Activated CD4-positive, alpha-beta T cell treated with anti-CD3 and anti-CD28 coated beads for 4 hours (primary cell): Measurements from ENCODE around the gene MRPL48.
"Not testable (repeated sequence)": the region's sequence is repeated elsewhere in the genome, so short reads cannot be mapped to it uniquely, and the experiment has no call there.

Experiments
- DNase-seq, 2 donors: peaks; one replicate each; pipeline ENCODE4 v3.0.0-alpha.2; 2020

MRPL48 gene

DNA sequence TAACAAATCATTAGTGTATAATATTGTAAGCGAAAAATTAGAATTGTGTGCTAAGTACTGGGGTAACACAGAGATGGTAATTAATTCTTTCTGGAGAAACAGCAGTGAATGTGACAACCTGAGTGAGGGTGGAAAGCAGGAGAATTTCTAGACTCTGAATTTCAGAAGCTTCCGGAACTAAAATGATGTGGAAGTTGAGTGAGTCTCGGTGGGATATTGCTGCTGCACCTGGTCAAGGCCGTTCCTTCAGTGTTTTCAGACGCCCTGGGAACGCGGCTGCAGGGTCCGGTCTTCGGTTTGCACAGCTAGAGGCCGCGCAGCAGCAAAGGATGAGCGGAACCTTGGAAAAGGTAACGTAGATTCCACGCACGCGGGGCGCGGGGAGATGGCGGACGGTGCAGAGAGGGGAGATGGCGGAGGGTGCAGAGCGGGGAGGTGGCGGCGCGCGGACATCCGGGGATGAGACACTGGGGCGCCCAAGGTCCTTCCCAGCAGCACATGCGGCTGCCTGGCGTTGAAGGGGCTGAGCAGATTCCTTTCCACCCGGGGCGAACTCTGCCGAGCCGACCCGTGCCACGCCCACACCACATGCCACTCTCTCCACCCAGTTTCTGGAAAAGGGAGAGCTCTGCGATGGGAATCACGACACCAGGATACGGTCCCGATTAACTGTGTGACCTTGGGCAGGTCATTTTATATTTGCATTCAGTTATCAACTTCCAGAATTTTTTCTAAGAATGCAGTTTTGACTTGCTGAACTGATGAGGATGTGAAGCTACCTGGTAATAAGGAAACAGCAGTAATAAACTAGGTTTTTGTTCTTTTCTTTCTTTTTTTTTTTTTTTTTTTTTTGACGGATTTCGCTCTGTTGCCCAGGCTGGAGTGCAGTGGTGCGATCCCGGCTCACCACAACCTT is at the start of gene MRPL48:
Gene MRPL48, plus strand, starts transcription at position 232 of the 916 bp plus-strand sequence. Its CDS starts 98 bp downstream, at position 330.
- DNase-seq = peak; percentile 83 to 87

DNA sequence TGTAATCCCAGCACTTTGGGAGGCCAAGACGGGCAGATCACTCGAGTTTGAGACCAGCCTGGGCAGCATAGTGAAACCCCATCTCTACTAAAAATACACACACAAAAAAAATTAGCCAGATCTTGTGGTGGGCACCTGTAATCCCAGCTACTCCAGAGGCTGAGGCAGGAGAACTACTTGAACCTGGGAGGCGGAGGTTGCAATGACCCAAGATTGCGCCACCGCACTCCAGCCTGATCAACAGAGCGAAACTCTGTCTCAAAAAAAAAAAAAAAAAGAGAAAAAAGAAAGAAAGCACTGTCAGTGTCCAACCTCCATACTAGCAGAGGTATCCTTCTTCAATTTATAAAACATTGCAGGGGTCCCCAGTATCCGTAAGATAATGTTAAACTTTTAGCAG is 44.6 kb upstream of the MRPL48 start:
- no peak for DNase-seq

DNA sequence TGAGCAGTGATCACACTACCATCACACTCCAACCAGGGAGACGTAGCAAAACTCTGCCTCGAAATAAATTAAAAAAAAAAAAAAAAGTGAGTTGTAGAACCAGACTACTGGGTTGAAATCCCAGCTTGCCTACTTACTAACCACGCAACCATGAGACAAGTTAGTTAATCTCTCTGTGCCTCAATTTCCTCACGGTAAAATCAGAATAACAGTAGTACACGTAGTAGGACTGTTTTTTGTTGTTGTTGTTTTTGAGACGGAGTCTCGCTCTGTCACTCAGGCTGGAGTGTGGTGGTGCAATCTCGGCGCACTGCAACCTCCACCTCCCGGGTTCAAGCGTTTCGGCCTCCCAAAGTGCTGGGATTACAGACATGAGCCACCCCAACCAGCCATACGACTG is 41.0 kb upstream of the MRPL48 start:
- DNase-seq = no peak

DNA sequence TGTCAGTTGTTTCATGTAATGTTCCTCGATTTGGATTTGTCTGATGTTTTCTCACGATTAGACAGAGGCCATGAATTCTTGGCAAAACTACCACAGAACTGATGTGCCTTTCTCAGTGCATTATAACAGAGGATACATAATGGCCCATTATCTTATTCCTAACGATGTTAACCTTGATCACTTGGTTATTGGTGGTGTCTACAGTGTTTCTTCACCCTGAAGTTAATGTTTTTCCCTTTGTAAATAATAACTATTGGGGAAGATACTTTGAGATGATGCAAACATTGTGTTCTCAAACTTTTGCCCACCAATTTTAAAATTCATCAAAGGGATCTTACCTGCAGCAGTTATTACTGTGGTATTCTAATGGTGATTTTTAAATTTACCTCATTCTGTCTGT is 39.9 kb upstream of the MRPL48 start:
- DNase-seq = no peak

DNA sequence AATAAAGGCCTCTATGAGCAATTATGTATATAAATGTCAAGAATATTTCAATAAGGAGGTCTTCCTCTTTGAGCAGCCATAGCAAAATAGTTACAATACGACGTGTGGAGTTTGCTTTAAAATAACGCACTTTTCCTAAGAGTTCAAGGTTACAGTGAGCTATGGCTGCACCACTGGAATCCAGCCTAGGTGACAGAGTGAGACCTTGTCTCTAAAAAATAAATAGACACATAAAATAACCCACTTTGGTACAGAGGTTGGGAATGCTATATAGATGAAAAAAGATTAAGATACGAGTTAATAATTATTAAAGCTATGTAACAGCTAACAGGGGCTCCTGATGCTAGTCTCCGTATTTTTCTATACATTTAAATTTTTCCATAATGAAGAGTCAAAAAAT is 39.4 kb upstream of the MRPL48 start:
- no peak for DNase-seq

DNA sequence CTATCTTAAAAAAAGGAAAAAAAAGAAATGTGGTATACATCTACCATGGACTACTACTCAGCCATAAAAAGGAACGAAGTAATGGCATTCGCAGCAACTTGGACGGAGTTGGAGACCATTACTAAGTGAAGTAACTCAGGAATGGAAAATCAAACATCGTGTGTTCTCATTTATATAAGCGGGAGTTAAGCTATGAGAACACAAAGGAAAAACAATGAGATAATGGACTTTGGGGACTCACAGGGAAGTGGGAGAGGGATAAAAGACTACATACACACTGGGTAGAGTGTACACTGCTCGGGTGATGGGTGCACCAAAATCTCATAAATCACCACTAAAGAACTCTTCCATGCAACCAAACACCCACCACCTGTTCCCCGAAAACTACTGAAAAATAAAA is 38.6 kb upstream of the MRPL48 start:
- DNase-seq = no peak

DNA sequence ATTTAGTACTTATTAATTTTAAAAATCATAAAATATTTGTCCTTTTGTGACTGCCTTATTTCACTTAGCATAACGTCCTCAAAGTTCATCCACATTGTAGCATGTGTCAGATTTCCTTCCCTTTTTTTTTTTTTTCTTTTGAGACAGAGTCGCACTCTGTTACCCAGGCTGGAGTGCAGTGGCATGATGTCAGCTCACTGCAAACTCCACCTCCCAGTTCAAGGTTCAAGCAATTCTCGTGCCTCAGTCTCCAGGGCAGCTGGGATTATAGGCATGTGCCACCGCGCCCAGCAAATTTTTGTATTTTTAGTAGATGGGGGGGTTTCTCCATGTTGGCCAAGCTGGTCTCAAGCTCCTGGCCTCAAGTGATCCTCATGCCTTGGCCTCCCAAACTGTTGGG is 37.4 kb upstream of the MRPL48 start:
- DNase-seq = no peak

DNA sequence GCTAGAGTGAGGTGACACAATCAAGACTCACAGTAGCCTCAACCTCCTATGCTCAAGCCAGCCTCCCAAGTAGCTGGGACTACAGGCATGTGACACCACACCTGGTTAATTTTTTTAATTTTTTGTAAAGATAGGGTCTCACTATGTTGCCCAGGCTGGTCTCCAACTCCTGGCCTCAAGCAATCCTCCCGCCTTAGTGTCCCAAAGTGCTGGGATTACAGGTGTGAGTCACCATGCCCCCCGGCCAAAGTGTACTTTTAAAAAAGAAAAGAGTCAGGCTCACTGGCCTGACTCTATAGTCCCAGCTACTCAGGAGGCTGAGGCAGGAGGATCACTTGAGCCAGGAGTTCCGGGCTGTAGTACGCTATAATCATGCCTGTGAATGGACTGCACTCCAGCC is 36.8 kb upstream of the MRPL48 start:
- DNase-seq = not testable (repeated sequence)

DNA sequence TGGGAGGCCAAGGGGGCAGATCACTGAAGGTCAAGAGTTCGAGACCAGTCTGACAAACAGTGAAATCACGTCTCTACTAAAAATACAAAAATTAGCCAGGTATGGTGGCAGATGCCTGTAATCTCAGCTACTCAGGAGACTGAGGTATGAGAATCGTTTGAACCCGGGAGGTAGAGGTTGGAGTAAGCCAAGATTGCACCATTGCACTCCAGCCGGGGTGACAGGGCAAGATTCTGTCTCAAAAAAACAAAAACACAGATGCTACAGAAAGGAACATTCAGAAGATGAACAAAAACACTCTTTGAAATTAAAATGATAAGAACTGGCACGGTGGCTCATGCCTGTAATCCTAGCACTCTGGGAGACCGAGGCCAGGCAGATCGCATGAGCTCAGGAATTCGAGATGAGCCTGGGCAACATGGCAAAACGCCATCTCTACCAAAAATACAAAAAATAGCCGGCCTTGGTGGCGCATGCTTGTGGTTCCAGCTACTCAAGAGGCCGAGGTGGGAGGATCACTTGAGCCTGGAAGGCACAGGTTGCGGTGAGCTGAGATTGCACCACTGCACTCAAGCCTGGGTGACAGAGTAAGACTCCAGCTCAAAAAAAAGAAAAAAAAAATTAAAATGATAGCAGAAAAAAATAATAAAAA is 35.3 kb upstream of the MRPL48 start:
- DNase-seq = no peak

DNA sequence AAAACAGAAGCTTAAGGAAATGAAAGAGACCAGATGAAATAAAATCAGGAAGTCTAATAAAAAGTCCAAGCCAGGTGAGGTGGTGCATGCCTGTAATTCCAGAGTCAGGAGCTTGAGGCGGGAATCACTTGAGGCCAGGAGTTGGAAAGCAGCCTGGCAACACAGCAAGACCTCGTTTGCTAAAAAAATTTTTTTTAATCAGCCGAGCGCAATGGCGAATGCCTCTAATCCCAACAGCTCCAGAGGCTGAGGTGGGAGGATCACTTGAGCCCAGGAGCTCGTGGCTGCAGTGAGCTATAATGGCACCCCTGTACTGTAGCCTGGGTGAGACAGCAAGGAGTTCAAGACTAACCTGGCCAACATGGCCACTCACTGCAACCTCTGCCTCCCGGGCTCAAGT is 34.8 kb upstream of the MRPL48 start:
- no peak for DNase-seq

DNA sequence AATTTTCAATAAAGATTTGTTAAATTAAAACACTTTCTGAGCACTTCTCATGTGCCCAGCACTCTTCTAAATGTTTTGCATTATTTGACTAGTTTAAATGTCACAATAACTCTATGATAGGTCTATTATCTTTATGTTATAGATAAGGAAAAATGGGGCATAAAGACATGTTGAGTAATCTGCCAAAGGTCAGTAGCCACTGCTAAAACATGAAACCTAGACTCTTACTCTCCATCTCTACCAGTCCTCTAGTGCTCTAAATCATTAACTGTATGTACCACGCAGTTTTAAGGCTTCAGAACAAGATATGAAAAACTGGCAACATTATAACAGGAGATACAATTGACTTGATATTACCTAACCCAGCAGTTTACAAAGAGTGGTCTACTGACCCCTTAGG is 33.7 kb upstream of the MRPL48 start:
- DNase-seq = no peak

DNA sequence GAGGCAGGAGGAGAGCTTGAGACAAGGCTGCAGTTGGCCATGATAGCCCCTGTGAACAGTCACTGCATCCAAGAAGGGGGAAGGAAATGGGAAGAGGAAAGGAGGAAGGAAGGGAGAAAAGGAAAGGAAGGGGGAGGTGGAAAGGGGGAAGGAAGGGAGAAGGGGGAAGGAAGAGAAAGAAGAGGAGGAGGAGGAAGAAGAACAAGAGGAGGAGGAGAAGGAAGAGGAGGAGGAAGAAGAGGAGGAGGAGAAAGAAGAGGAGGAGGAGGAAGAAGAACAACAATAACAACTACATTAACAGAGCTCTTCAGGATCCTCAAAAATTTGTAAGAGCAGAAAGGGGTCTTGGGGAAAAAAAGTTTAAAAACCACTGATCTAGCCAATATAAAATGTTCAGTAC is 32.0 kb upstream of the MRPL48 start:
- no peak for DNase-seq

DNA sequence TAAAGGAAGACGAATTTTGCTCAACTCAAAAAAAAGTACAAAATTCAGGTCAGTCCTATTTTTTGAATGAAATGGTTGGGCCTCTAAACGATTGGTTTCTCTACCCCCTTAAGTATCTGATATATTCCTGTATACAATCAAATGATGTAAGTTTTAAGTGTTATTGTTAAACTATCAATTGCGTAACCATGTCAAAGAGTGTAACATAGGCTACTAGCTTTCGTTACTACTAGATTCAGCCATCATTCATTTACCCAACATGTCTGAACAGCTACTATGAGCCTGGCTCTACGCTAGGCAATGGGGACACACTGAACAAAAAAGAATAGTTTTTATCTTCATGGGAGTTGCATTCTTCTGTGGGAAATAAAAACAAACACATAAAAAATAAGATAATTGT is 30.1 kb upstream of the MRPL48 start:
- no peak for DNase-seq

DNA sequence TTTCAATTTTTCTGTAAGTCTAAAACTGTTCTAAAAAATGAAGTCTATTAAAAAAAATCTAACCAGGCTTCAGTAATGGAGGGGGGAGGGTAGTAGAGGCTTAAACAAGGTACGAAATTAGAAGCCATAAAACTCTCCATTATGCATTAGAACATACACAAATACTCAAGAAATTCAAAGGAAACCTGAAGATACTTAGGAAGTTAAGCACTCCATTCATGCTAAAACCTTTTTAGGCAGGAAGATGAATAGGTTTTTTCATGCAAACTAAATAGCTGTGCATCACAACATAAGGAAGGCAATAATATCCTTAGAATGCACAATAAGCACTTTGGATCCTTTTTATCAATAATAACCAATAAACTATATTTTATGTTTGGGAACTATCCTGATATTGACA is 29.2 kb upstream of the MRPL48 start:
- no peak for DNase-seq

DNA sequence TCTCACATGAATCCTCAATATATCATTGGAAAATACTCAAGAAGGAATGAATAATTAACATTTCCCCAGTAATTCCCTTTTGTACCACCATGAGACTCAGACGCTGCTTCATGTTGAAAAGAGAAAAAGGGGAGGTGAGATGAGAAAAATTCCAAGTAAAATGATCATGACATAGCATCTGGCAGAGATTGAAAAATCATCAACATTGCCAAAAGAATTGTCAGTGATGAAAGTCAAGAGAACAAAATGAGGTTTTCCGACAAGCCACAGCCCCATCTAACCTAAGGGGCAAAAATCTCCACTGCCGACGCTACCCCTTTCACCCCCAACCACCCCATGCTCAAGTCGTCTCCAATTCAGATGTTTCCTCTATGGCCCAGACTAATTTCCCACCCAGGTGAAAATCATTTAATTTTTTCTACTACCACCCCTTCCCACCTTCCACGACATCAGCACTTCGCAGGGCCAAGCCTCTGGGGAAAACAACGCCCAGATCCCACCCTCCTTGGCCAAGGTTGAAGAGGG is 28.0 kb upstream of the MRPL48 start:
- DNase-seq = no peak

DNA sequence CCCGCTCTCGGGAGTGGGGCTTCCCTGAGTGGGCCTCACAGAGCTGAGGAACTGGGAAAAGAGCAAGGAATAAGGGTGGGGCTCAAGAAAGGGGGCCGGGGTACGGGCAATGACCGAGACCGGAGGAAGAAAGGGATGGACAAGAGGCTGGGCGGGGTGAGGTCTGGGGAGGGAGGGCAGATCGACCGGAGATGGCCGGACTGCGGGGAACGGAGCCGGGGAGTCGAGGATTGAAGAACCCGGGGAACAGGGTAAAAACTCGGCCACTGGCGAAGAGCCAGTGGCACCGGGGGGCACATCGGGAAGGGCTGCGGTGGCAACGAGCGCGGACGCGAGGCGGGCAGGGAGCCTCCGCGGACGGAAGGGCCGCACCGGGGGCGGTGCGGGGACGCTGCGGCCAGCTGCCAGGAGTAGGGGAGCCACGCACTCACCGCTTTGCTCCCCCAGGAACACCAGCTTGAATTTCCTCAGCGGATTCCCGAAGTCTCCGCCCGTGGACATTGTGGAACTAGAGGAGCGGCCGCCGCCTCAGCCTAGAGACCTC is 27.5 kb upstream of the MRPL48 start:
- peak; percentile 3 to 5 for DNase-seq

DNA sequence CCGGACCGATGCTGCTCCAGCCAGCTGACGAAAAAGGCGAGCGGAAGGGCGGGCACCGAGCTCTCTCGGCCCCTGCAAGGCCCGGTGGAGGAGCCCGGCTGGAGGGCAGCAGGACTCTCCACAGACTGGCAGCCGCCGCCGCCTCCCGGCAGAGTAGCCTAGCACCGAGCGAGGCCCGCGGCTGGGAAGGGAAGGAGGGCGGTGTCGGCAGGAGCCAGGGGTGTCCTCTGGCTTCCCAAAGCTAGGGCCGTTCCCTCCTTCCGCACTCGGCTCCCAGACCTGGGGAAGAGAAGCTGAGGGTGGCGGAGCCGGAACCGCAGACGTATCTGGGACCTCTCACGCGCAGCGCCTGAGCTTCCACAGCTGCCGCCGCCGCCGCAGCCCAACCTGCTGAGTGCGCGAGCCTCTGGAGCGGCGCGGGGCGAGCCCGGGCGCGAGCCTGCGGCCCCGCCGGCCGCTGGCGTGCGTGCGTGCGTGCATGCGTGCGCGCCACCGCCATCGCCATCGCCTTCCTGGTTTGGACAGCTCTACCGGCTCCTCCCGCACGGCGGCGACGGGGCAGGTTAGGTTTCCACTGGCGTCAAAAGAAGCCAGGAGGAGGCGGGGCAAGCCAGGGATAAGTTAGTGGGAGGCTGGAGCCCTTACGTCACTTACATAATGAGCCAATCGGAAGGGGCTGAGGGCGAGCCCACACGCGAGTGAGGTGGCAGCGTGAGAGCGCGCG is 26.8 kb upstream of the MRPL48 start, which contains the start of gene RAB6A:
Gene RAB6A, minus strand, starts transcription at position 396 of the 724 bp plus-strand sequence. CDS start 439 bp downstream, outside the sequence.
- peak; percentile 99 to 100 for DNase-seq

DNA sequence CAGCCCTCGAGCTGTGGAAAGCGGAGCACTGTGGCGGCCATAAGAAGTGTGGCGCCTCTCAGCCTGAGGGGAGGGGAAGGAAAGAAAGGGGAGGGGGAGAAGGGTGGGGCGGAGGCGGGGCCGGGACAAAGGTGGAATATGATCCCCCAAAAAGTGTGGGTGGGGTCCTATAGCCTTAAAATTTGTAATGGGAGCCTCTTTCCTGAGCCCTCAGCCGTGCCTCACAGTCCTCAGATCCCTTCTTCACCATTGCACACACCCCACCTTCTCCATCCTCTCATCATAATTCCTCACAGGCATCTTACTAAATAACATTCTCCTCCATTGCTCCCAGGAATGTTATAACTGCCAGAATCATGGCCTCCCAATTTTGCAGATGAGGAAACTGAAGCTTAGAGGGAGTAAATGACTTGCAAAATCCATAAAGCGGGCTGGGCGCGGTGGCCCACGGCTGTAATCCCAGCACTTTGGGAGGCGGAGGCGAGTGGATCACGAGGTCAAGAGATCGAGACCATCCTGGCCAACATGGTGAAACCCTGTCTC is 26.2 kb upstream of the MRPL48 start:
- DNase-seq = no peak

DNA sequence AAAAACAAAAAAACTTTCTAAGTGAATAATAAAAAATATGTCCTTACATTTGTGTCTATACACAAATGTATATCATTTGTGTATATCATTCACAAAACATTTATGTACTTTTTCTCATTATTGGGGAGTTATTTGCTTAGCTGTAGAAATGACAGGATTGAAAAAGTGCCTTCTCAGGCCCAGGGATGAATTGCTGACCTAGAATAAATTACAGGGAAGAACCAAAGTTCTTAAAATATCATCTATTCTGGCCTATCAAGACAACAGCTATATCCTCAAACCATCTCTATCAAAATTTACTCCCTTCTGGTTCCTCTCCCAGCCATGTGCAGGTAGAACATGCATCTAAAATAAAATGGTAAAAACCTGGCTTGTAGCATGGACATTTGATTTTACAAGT is 24.9 kb upstream of the MRPL48 start:
- DNase-seq = no peak

DNA sequence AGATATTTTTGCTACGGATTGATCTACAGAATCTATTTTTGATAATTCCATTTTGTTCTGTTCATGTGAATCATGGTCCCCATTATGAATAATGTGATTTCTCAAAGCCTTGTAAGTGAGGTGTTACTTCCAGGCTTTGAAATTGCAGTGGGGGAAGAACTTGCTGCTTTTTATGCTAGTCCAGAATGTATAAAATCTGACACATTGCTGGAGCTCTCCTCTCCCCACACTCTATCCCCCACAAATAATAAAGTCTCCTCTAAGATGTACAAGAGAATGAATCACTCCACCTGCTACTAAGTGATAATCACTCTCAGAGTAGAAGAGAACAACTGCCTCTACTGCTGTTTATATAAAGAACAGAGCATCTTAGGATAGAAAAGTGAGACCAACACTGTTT is 20.9 kb upstream of the MRPL48 start:
- no peak for DNase-seq

DNA sequence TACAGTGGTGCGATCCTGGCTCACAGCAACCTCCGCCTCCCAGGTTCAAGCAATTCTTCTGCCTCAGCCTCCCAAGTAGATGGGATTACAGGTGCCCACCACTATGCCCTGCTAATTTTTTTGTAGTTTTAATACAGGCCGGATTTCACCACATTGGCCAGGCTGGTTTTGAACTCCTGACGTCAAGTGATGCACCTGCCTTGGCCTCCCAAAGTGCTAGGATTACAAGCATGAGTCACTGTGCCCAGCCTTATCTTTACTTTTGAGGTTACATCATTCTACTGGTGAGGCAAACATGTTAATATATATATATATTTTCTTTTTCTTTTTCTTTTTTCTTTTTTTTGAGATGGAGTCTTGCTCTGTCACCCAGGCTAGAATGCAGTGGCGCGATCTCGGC is 16.9 kb upstream of the MRPL48 start:
- DNase-seq = not testable (repeated sequence)

DNA sequence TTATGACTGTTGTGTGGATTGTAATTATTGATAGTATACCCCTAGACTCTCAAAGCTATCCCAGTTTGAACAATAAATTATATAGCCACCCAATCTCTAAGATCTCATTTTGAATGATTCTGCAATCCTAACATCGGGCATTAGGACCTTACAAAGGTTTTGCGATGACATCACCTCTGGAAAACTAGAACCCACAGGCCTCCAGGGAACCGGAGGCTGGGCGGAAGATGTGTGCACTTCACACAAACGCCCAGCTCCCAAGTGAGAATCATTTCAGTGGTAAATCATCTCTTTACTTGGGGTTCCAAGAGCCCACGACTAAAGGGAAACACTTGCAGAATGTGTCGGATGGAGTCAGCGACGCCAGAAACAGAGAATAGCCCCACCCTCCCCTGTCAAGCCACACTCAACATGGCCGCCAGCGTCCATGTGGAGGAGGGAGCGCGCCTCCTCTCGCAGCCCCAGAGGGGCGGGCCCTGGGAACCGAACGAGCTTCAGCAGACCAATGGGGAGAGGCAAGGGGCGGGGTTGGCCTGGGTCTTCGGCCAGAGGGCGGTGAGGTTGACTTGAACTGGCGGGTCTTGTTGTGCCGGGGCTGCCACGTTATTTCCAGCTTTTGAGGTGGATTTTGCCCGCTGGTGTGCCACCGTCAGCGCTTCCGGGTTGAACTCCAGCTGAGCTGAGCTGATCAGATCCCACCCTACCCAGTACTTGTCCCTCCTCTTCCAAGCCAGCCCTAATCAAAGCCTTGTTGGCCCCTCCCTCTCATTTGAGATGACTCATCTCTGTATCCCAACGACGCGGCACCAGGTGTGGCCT is 8.4 kb upstream of the MRPL48 start:
- peak; percentile 97 to 98 for DNase-seq
